NCI-H1694 (cell line): Measurements from ENCODE around the gene METTL4.

ENCODE experiments used
- DNase-seq: peaks from one replicate; lab custom pipeline; 2025; lab: John Stamatoyannopoulos, UW

Gene METTL4, protein sequence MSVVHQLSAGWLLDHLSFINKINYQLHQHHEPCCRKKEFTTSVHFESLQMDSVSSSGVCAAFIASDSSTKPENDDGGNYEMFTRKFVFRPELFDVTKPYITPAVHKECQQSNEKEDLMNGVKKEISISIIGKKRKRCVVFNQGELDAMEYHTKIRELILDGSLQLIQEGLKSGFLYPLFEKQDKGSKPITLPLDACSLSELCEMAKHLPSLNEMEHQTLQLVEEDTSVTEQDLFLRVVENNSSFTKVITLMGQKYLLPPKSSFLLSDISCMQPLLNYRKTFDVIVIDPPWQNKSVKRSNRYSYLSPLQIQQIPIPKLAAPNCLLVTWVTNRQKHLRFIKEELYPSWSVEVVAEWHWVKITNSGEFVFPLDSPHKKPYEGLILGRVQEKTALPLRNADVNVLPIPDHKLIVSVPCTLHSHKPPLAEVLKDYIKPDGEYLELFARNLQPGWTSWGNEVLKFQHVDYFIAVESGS

DNA sequence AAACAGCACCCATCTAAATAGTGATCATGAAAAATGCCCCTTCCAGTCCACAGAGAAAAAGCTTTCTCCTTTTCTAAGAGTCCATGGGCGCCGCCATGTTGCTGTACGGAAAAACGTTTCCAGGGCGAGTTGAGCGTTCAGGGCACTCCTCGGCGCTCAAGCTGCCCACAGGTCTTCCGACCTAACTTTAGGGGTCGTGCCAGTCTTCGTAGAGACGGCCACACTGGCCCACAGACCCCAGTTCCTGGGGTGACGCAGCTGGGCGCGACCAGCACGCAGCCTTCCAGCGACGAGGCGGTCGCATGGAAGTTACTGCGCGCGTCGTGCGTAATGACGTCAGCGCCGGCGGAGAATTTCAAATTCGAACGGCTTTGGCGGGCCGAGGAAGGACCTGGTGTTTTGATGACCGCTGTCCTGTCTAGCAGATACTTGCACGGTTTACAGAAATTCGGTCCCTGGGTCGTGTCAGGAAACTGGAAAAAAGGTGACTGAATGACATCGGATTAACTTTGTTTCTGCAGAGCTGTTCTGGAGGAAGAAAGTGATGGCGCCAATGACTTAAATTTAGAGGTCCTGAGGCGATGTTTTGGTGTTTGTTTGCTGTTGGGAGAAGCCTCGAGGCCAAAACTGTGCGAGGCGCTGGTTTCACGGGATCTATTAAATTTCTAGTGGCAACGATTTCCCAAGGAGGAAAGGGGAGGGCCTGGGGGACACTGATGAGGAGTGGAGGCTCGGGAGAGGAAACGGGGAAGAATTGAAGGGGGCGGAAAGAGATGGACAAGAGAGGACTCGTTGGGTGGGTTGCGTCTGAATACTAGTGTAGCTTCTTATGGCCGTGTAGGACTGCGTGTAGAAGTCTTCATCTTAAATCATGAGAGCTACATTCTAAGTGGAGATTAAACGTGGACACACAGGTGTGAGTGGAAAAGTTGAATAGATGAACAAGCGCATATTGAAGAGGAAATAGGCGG, at the start of gene METTL4, which contains the start of gene NDC80:
Gene METTL4 (minus strand): TSS at position 306 of the 971 bp plus-strand sequence. CDS start 4,289 bp downstream, outside the sequence.
Gene NDC80 (plus strand): TSS at position 358 of the 971 bp plus-strand sequence. CDS start 1,429 bp downstream, outside the sequence.
- DNase-seq = peak; percentile 77

DNA sequence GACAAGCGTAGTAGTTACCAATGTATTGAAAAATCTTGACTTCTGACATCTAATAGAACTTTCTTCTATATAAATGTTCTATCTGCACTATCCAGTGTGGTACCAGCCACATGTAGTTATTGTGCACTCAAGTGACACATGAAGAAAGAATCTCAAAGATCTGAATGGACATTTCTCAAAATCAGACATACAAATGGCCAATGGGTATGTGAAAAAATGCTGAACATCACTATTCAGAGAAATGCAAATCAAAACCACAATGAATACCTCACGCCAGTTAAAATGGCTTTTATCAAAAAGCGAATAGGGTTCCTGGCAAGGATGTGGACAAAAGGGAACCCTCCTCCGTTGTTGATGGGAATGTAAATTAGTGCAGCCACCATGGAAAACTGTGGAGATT, 46.7 kb upstream of the METTL4 start:
- DNase-seq = no peak

DNA sequence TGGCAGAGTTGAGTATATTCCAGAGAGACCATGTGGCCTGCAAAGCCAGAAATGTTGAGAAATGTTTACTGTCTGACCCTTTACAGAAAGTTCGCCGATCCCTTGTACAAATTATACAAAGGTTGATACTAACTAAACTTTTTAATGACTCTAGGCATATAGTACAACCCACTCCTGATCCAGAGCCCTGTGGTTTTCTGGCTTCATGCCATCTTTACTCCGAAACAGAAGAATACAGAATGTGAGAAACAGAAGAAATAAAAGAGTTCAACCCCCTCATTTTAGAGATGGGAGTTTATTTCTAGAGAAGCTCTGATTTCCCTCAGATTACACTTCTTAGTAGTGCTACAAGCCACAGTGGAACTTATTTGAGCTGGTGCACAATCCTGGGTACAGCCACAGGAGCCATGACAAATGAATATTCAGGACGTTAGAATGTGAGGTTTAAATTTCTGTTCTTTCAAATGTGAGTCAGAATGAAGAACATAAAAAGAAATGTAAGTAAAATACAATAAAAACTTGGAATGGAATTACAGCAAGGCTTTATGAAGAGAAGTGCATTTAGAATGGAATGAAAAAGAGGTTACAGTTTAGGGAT, 46.2 kb upstream of the METTL4 start:
- no peak for DNase-seq

DNA sequence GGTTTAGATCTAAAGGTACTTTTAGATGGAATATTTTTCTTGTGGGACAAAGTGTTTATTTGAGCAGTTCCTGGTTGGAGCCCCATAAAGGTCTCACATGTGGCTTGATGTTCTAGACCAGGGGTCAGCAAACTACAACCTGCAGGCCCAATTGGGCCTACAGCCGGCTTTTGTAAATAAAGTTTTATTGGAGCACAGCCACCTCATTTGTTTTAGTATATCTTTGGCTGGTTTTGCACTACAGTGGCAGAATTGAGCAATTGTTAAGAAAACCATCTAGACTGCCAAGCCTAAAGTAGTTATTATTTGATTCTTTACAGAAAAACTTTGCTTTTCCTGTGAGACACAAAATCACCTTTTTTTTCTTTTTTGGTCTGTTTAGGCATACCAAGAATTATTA, 41.7 kb upstream of the METTL4 start:
- DNase-seq = no peak

DNA sequence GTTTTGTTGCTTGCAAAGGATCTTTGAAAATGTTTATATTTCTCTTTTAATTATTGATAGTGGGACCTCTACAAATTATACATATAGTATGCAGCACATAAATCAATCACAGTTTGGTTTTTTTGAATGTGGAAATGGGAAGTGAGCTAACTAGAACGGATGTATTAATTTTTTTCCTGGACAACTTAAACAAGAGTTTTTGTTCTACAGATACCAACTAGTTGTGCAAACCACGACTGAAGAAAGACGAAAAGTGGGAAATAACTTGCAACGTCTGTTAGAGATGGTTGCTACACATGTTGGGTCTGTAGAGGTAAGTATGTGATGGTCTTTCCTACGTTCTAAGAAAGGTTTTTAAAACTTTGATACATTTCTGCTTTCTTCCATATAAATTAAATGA, 39.2 kb upstream of the METTL4 start:
- no peak for DNase-seq

DNA sequence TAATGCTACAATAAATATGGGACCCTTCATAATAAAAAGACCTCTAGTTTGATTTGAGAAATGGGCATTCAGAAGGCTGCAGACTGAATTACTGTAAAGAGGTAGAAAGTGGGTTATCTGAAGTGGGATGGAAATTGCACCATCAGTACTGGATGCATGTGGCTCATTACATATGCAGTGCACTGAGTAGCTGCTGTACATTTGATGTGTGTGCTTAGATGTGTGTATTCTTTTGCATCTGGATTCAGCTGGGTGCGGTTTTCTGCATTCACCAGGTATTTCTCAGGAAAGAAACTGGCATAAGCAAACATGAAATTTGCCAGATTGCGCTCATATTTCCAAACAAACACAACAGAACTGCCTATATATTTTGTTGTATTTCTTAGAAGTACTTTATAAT, 38.3 kb upstream of the METTL4 start:
- no peak for DNase-seq

DNA sequence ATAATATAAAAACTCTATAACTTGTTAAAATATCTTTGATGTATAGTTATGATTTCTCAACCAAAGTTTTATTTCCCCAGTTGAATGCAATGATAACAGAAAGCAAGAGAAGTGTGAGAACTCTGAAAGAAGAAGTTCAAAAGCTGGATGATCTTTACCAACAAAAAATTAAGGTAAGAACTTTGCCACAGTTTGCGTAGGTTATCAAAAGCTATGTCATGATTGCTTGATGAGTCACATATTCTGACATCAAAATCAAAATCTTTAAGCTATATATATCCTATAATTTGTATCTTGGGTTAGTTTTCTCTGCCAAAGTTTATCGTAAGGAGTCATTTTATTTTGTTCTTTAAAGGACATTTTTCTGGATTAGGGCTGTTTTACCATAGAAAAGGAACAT, 35.0 kb upstream of the METTL4 start:
- no peak for DNase-seq

DNA sequence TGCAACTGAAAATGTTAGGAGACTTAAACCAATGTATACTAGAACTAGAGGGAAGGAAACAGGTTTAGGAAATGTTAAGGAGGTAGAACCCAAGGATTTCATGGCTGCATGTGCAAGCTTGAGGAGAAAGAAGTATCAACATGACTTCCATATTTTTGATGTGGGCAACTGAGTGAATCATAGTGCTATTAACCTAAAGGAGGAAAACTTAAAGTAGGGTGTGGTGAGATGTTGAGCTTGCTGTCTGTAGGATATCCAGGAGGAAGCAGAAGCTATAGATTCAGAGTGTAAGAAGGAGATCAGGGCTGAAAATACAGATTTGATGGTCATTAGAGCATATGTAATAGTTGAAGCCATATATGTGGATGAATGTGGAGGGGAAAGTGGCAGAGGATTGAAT, 31.5 kb upstream of the METTL4 start:
- no peak for DNase-seq

DNA sequence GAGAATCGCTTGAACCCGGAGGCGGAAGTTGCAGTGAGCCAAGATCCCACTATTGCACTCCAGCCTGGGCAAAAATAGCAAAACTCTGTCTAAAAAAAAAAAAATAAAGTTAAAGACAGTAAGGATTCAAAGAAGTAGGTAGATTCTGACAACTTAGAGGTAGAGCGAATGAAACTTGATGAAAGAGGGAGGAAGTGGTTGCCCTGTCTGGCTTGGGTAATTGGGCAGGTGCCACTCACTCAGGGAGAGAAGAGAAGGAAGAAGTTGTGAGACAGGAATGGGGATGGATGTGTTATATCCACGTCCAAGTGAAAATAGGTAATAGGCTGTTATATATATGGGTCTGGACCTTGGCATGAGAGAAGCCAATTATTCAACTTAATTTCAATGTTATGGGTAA, 26.3 kb upstream of the METTL4 start:
- DNase-seq = no peak

DNA sequence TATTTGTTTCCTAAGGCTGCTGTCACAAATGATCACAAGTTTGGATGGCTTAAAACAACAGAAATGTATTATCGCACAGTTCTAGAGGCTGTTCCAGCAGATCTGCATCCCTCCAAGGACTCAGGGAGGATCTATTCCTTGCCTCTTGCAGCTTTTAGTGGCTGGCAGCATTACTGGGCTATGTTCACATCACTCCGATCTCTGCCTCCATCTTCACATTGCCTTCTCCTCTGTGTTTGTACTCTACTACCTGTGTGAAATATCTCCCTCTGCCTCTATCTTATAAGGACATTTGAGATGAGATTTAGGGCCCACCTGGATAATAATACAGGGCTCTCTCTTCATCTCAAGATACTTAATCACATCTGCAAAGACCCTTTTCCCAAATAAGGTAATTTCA, 19.0 kb upstream of the METTL4 start:
- no peak for DNase-seq

DNA sequence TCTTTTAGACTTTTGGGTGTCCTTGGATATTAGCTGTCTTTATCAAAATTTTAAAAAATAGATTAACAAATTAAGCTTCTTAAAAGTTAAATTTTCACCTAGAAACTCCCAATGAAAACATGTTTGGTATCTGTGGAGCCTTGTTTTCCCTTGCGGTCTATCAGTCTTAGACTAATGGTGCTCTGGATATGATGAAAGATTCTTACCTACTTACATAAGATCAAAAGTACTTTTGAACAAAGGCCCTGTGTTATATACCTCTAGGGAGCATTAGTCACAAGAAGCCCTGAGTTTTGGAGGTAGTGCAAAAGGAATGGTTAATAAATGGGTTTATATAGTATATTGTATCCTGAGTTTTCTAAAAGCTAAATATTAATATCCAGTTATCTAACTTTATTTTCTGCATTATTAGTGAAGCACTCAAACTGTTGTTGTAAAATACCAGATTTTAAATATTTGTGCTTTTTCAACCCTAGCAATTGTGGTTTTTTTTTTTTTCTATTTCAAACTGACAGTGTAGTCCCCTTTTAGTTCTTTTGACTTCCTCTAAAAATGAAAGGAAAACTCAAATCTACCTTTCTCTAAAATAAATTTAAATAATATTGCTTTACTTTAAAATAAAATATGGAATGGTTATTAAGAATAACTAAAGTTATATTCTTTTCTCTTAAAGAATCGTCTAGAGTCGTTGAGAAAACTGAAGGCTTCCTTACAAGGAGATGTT, 18.2 kb upstream of the METTL4 start:
- no peak for DNase-seq

DNA sequence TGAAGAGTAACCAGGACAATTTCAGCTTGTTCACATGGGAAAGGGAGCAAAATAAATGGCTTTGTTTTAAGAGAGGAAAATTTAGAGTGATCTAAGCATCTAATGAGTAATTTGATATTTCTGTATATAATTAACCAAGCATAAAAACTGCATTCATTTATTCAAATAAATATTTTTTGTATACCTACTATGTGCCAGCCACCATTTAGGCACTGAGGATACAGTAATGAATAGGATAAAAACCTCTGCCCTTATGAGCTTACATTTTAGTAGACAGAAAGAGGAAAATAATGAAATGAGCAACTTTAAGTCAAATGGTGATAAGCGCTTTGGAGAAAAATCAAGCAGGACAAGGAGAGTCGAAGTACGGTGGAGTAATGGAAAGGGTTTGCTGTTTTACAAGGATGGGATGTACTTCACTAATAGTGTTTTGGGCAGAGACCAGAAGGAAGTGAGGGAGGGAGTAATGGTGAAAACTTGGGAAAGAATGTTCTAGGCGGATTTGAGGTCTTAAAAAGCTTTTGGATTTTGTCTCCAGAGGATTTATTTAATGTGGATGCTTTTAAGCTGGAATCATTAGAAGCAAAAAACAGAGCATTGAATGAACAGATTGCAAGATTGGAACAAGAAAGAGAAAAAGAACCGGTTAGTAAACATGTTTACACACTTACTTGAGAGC, 17.5 kb upstream of the METTL4 start:
- no peak for DNase-seq

DNA sequence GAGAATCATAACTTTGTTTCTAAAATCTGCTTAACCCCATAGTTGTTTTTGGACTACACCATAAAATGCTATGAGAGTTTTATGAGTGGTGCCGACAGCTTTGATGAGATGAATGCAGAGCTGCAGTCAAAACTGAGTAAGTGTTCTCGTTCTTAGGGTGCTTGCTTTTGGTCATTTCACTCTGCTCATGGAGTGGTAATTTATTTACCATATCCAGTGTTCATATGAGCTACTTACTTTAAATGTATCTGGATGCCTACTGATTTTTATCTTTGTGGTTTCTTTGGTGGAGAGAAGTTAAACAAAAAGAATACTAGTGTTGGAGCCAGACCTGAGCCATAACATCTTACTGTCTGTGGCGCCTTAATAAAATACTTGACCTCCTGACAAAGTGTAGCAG, 16.5 kb upstream of the METTL4 start:
- DNase-seq = no peak

DNA sequence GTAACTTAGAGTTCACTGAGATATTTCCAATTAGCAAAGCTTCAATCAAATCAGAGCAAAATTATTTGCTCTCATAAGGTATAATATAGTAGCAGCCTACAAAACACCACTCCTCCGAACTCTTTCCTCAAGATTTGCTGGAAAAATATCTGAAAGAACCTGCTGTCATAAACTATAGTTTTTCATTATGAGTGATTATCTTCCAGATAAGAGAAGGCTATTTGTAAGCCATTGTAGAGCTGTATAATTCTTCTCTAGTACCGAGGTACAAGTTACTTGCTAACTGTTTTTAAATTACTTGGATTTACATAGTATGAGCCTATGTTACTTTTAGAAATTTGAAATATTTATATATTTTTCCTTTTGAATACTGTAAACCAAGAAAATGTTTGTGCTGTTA, 2.1 kb upstream of the METTL4 start:
- DNase-seq = no peak

DNA sequence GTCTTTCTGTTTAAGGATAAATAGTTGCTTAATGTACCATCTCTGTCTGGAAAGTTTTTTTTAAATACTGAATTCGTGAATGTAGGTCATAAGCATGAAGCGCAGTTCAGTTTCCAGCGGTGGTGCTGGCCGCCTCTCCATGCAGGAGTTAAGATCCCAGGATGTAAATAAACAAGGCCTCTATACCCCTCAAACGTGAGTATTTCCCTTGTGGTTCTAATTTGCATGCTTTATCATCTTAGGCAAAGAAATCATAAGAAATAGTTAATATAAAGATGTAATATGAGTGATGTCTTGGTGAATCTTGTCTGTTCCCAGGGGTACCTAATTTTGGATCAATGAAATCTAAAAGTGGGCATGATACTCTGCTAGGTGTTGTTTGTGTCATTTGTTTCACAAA, 1.6 kb upstream of the METTL4 start:
- DNase-seq = no peak

DNA sequence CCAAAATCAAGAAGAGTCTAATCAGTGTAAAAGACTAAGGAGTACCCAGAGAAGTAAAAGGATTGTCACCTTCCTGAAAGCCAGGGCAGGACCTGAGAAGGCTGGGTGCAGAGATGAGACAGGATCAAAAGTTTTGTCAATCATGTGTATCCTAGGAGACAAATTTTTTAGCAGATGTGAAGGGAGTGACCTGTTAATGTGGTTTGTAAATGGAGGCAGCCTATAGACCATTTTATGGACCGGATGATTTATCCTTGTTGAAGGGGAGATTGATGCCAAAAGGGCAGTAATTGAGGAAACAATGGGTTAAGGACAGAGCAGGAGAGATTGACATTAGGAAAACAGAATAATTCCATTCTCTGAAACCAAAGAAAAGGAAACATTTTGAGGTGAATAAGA, 865 bp upstream of the METTL4 start:
- DNase-seq = no peak

DNA sequence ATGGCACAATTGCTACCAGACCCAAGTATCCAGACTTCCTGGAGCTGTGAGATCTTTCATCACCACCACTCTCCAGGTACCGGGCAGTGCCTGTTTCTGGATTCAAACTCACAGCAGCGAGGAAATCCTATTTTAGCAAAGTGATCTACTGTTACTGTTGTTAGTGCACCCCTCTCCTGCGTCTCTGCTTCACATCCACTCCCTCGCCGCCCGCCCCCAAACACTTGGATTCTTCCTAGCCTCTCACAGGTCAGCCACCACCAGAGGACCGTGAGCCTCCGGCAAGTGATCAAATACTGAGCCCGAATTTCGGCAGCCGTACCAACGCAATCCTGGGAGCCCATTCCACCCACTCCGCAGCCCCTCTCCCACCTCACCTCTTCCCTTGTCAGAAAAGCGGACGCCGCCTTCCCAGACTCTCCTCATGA, 519 bp downstream of the METTL4 start:
- DNase-seq = no peak

DNA sequence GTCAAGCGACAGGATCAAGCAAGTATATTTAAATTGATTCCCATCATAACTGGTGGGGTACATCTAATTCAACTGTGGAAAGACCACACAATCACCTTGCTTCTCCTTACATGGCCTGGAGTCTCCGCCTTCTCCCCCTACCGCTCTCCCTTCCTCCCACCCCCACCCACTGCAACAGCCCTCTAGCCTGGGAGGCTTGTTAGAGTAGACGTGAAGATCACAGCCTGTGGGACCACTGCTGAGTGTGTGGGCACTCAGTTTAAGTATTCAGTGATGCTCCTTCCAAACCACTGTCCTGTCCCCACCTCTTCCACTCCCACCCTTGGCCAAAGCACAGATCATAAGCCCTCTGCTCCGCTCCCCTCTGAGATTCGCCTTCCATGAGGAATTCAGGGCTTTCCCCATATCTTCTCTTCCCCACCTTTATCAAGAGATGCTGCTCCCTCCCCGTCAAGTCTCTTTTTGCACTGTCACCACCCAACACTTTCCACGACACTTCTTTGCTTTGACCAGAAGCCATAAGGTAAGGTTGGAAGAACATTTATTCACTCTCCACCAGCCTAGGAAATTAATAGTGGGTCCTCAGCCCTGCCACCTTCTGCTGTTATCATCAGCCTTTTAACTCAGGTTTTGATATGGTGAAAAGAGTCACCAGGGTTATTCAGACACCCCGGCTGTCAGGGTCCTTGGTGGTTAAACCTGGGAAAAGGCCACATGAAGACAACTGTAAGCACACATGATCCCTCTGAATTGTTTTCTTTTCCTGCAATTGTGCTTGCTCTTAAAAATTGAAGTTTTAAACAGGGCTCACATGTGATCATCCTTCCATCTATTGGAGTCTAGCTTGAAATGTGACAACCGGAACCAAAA, 1.7 kb downstream of the METTL4 start:
- DNase-seq = no peak

DNA sequence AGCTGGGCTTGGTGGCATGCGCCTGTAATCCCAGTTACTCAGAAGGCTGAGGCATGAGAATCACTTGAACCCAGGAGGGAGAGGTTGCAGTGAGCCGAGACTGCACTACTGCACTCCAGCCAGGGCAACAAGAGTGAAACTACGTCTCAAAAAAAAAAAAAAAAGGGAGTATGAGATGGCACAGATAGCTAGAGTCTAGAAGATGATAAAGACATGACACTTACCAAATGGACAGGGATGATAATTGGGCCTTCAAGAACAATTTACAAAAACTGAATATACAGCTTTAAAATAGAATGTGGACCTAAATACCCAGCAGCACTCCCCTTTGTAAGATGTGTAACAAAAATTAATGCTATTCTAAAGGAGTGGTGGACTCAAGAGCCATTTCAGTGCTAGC, 2.7 kb downstream of the METTL4 start:
- DNase-seq = no peak

DNA sequence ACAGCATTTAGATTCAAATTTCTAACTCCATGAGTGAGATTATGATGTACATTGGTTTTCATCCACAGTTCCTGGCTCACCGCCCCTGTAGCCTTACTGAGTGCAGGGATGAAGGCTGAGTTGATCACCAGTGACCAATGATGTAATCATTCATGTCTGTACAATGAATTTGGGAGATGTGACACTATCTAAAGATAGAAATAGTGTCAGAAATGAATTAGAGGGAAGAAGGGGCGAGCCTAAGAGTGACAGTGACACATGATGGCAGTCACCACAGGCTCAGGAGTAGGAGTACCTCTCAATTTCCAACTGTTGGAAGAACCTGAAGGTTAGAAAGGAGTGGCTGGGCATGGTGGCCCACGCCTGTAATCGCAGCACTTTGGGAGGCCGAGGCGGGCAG, 3.2 kb downstream of the METTL4 start:
- DNase-seq = no peak
